PC-3 (cell line): ENCODE data around the gene PPARGC1A. TPM values are rescaled to one million over a fixed set of nuclear protein-coding genes. Genes with fewer than 3 reads are reported as not detected.

Experiments
- ATAC-seq: fragments of 200-7000 bp; cut with Tn5 transposase; 2 replicates; pipeline ENCODE4 v1.9.1; 2020; ENCODE audit warnings: mild to moderate bottlenecking, moderate library complexity
- BruUV-seq: library from RNA; stranded (reverse); fragments of 400-500 nt; replicated peaks from 2 replicates; lab custom pipeline; 2021; lab: Mats Ljungman, UMichigan
- CTCF ChIA-PET: fragments of 300-600 bp; sonication (Branson Sonifier 250); formaldehyde crosslinking; loops from one replicate; lab custom pipeline; 2022; ENCODE audit warnings: antibody characterized with exemption; lab: Charles Lee
- POLR2A ChIA-PET: fragments of 300-600 bp; sonication (Branson Sonifier 250); formaldehyde crosslinking; loops from one replicate; lab custom pipeline; 2022; ENCODE audit warnings: antibody characterized with exemption; ENCODE audit not compliant: unreplicated experiment; lab: Charles Lee
- DNase-seq: peaks from one replicate; pipeline ENCODE4 v3.0.0-alpha.2; 2015
- H2AFZ ChIP-seq: fragments of 300-600 bp; sonication (generic); 2 replicates; pipeline ENCODE4 v1.6.0; 2016; ENCODE audit warnings: antibody characterized with exemption, low read length
- H3F3A ChIP-seq: fragments of 300-600 bp; sonication (generic); one replicate; pipeline ENCODE4 v1.6.0; 2017; ENCODE audit warnings: antibody characterized with exemption, low read length, control low read depth, mild to moderate bottlenecking; ENCODE audit not compliant: unreplicated experiment
- H3K27ac ChIP-seq: fragments of 300-600 bp; sonication (generic); 2 replicates; pipeline ENCODE4 v1.5.1; 2016; ENCODE audit warnings: mild to moderate bottlenecking, low read length
- H3K27me3 ChIP-seq: fragments of 300-600 bp; sonication (generic); 2 replicates; pipeline ENCODE4 v1.6.1; 2016; ENCODE audit warnings: low read length, mixed read lengths
- H3K36me3 ChIP-seq: fragments of 300-600 bp; sonication (generic); 2 replicates; pipeline ENCODE4 v1.6.1; 2016; ENCODE audit warnings: low read depth, mixed run types, low read length, mixed read lengths
- H3K4me1 ChIP-seq: fragments of 300-600 bp; sonication (generic); 2 replicates; pipeline ENCODE4 v1.5.1; 2016; ENCODE audit warnings: low read length; ENCODE audit not compliant: insufficient read depth
- H3K4me2 ChIP-seq: fragments of 300-600 bp; sonication (generic); 2 replicates; pipeline ENCODE4 v1.6.0; 2016; ENCODE audit warnings: low read length
- H3K4me3 ChIP-seq: fragments of 300-600 bp; sonication (generic); 2 replicates; pipeline ENCODE4 v1.5.1; 2016; ENCODE audit warnings: mild to moderate bottlenecking, low read length, mixed read lengths
- H3K79me2 ChIP-seq: fragments of 300-600 bp; sonication (generic); 2 replicates; pipeline ENCODE4 v1.6.1; 2017; ENCODE audit warnings: low read length, mixed read lengths
- H3K9ac ChIP-seq: fragments of 300-600 bp; sonication (generic); 2 replicates; pipeline ENCODE4 v1.6.0; 2016; ENCODE audit warnings: mild to moderate bottlenecking, low read length
- H3K9me2 ChIP-seq: fragments of 300-600 bp; sonication (generic); replicated peaks from 2 replicates; pipeline ENCODE4 v1.6.1; 2016; ENCODE audit warnings: mixed run types, low read length, mixed read lengths
- H3K9me3 ChIP-seq: fragments of 300-600 bp; sonication (generic); 2 replicates; pipeline ENCODE4 v1.6.1; 2016; ENCODE audit warnings: low read length, mixed read lengths
- H4K20me1 ChIP-seq: fragments of 300-600 bp; sonication (generic); 2 replicates; pipeline ENCODE4 v1.6.1; 2016; ENCODE audit warnings: low read length, mixed read lengths
- EZH2 ChIP-seq: fragments of 300-600 bp; sonication (generic); IDR thresholded peaks from one replicate; pipeline ENCODE4 v1.6.1; 2017; ENCODE audit warnings: antibody characterized with exemption, mild to moderate bottlenecking, low read length; ENCODE audit not compliant: unreplicated experiment
- EZH2phosphoT487 ChIP-seq: fragments of 300-600 bp; sonication (generic); IDR thresholded peaks from 2 replicates; pipeline ENCODE4 v1.6.1; 2018; ENCODE audit warnings: mild to moderate bottlenecking, antibody characterized with exemption, low read length, borderline replicate concordance
- intact Hi-C: fragments of 100-400 bp; cut with micrococcal nuclease; formaldehyde crosslinking; loops from 2 replicates; pipeline ENCODE4 v1.9.0; 2023
- total RNA-seq: library from RNA; depleted of rRNA; stranded (reverse); fragments of >200 nt; gene quantifications from 2 replicates; pipeline ENCODE4 v1.2.3, GENCODE V29; 2014
- TF ChIP-seq, protein P1 (sequence below): fragments of 300-600 bp; sonication (generic); conservative IDR thresholded peaks from 2 replicates; pipeline ENCODE4 v1.5.1; 2017; ENCODE audit warnings: antibody characterized with exemption, low read depth, mild to moderate bottlenecking, low read length

The PPARGC1A gene
- total RNA-seq, 1 experiment from 2014 or later: not detected

DNA sequence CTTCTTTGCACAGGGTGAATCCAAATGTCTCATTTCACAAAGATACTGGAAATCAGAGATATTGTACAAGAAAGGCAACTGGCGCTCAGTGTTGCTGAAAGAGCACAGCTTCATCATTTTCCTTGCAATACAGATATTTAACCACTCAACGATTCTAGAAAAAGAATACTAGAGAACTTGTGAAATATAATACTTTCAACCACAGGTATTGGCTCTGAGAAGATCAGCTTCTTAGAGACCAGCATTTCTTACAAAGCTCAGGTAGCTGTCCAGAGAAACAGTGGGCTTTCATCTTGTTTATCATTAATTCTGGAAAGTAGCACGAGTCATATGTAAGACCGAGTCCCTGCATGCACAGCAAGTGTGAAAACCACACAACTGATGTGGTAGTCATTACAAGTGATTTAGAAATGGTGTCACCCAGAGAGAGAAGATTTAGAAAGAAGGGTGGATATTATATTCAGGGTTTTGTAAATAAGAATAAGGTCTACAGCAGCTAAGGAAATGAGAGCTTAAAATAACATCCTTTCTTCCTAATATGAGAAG, 7.8 kb upstream of the PPARGC1A start:
- Histone ChIP-seq H3K9me2 (no peaks in the 10 kb centered on the region), H3K36me3 (no peaks in the 10 kb centered on the region), H4K20me1 (no peaks in the 10 kb centered on the region), H3K4me1 (no peaks in the 10 kb centered on the region), H2AFZ (no peak overlapping the region), H3K27ac (no peak overlapping the region), H3K9ac (no peak overlapping the region), H3K9me3 (no peaks in the 10 kb centered on the region), H3K4me2 (no peak overlapping the region), H3K4me3 (no peak overlapping the region), H3F3A (no peaks in the 10 kb centered on the region), H3K79me2 (no peaks in the 10 kb centered on the region), H3K27me3 (no peaks in the 10 kb centered on the region)
- no TSS peak for BruUV-seq
- ChIA-PET POLR2A (no interaction called here), CTCF (no interaction called here)
- no peak for DNase-seq
- intact Hi-C loops: no loop called here
- TF ChIP-seq EZH2phosphoT487 (no peak), EZH2 (no peak)
- TF ChIP-seq, protein P1, sequence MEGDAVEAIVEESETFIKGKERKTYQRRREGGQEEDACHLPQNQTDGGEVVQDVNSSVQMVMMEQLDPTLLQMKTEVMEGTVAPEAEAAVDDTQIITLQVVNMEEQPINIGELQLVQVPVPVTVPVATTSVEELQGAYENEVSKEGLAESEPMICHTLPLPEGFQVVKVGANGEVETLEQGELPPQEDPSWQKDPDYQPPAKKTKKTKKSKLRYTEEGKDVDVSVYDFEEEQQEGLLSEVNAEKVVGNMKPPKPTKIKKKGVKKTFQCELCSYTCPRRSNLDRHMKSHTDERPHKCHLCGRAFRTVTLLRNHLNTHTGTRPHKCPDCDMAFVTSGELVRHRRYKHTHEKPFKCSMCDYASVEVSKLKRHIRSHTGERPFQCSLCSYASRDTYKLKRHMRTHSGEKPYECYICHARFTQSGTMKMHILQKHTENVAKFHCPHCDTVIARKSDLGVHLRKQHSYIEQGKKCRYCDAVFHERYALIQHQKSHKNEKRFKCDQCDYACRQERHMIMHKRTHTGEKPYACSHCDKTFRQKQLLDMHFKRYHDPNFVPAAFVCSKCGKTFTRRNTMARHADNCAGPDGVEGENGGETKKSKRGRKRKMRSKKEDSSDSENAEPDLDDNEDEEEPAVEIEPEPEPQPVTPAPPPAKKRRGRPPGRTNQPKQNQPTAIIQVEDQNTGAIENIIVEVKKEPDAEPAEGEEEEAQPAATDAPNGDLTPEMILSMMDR: no peak
- ATAC-seq: no peak

DNA sequence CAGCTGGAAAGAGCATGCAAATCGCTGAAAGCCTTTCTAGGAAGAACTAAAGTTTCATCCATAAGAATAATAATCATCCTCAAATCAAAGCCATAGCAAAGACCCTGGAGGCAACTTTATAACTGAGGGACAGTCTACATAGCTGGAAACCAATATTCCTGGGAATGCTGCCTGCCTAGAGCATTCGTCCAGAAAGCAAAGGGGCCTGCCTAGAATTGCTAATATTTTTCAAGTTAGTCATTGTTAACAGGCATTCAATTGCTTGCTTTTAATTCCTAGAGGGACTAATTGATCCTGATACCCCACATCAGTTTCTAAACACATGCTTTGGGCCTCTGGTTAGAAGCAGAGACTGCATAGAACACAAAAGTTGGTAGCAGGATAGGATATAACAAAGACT, 4.2 kb upstream of the PPARGC1A start:
- H2AFZ ChIP-seq: no peak overlapping the region
- no peaks in the 10 kb centered on the region for H3K36me3 ChIP-seq
- H3K4me3 ChIP-seq: no peak overlapping the region
- H3K79me2 ChIP-seq: no peaks in the 10 kb centered on the region
- no TSS peak for BruUV-seq
- H3F3A ChIP-seq: no peaks in the 10 kb centered on the region
- H4K20me1 ChIP-seq: no peaks in the 10 kb centered on the region
- 0 out of 2 replicates have a peak, but pooled peaks cover 8% of the 10 kb centered on the region for H3K27me3 ChIP-seq
- no peaks in the 10 kb centered on the region for H3K9me3 ChIP-seq
- ATAC-seq (no peak), DNase-seq (no peak)
- H3K4me2 ChIP-seq: no peak overlapping the region
- intact Hi-C loops: no loop called here
- ChIA-PET CTCF (no interaction called here), POLR2A (no interaction called here)
- no peaks in the 10 kb centered on the region for H3K4me1 ChIP-seq
- H3K27ac ChIP-seq: no peak overlapping the region
- H3K9me2 ChIP-seq: no peaks in the 10 kb centered on the region
- H3K9ac ChIP-seq: no peak overlapping the region
- no peak for TF ChIP-seq EZH2
- no peak for TF ChIP-seq EZH2phosphoT487
- TF ChIP-seq, protein P1: no peak

DNA sequence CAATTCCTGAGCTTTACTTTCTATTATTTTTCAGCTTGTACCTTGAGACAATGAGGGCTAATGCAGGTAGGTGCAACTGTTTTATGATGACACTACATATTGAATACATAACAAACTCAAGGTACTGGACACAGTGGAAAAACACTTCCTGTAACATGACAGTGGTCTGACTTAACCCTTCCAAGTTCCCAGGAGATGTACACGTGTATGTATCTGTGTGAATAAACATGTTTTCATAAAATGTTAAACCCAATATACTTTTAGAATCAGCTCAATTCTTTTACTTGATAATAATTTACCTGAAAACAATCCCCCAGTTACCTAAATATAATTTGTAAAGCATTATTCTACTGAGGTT, 1.2 kb upstream of the PPARGC1A start:
- Histone ChIP-seq H3K79me2 (no peaks in the 10 kb centered on the region), H3K9me3 (no peaks in the 10 kb centered on the region), H3K4me1 (no peaks in the 10 kb centered on the region), H3K4me2 (no peak overlapping the region), H3K9ac (no peak overlapping the region), H3K9me2 (no peaks in the 10 kb centered on the region), H4K20me1 (no peaks in the 10 kb centered on the region), H3K27me3 (0 out of 2 replicates have a peak, but pooled peaks cover 17% of the 10 kb centered on the region), H3K36me3 (no peaks in the 10 kb centered on the region), H3K4me3 (no peak overlapping the region), H3K27ac (no peak overlapping the region), H3F3A (no peaks in the 10 kb centered on the region), H2AFZ (no peak overlapping the region)
- BruUV-seq: no TSS peak
- no peak for TF ChIP-seq EZH2phosphoT487
- TF ChIP-seq EZH2: no peak
- TF ChIP-seq, protein P1: no peak
- DNase-seq: no peak
- no peak for ATAC-seq
- ChIA-PET CTCF (no interaction called here), POLR2A (no interaction called here)
- intact Hi-C loops: no loop called here
